ENCODE data around the gene FAM90A1. TPM values are rescaled to one million over a fixed set of nuclear protein-coding genes. Genes with fewer than 3 reads are reported as not detected.
A peak's percentile ranks its signal among the peaks of the same experiment; 100 is the strongest.
"Not testable (repeated sequence)": the region's sequence is repeated elsewhere in the genome, so short reads cannot be mapped to it uniquely, and the experiment has no call there.

FAM90A1 gene
- total RNA-seq, 1 donor from 2014 or later: not detected

GRCh38 chr12:8218711-8219382 is 8.6 kb downstream of the FAM90A1 start:
- H3K4me3 Mint-ChIP-seq (ENCODE audit: unreplicated experiment); DNase-seq (ENCODE audit: extremely low spot score, unreplicated experiment); H3K27me3 Mint-ChIP-seq (ENCODE audit: unreplicated experiment); H3K4me1 Mint-ChIP-seq (ENCODE audit: unreplicated experiment); H3K9me3 Mint-ChIP-seq (ENCODE audit: unreplicated experiment); H3K27ac Mint-ChIP-seq (ENCODE audit: unreplicated experiment); H3K36me3 Mint-ChIP-seq (ENCODE audit: unreplicated experiment): not testable (repeated sequence)

GRCh38 chr12:8197685-8198308 is 29.6 kb downstream of the FAM90A1 start:
- not testable (repeated sequence) for H3K27me3 Mint-ChIP-seq (ENCODE audit: unreplicated experiment); H3K36me3 Mint-ChIP-seq (ENCODE audit: unreplicated experiment); DNase-seq (ENCODE audit: extremely low spot score, unreplicated experiment); H3K4me1 Mint-ChIP-seq (ENCODE audit: unreplicated experiment); H3K9me3 Mint-ChIP-seq (ENCODE audit: unreplicated experiment); H3K4me3 Mint-ChIP-seq (ENCODE audit: unreplicated experiment); H3K27ac Mint-ChIP-seq (ENCODE audit: unreplicated experiment)

- not testable (repeated sequence) for H3K4me3 Mint-ChIP-seq (ENCODE audit: unreplicated experiment); H3K9me3 Mint-ChIP-seq (ENCODE audit: unreplicated experiment); H3K4me1 Mint-ChIP-seq (ENCODE audit: unreplicated experiment); H3K36me3 Mint-ChIP-seq (ENCODE audit: unreplicated experiment); H3K27ac Mint-ChIP-seq (ENCODE audit: unreplicated experiment); DNase-seq (ENCODE audit: extremely low spot score, unreplicated experiment); H3K27me3 Mint-ChIP-seq (ENCODE audit: unreplicated experiment)
These were observed 39.3 kb downstream of the FAM90A1 start for GRCh38 chr12:8188088-8188487.

- not testable (repeated sequence) for H3K9me3 Mint-ChIP-seq (ENCODE audit: unreplicated experiment); H3K27ac Mint-ChIP-seq (ENCODE audit: unreplicated experiment); H3K27me3 Mint-ChIP-seq (ENCODE audit: unreplicated experiment); DNase-seq (ENCODE audit: extremely low spot score, unreplicated experiment); H3K36me3 Mint-ChIP-seq (ENCODE audit: unreplicated experiment); H3K4me3 Mint-ChIP-seq (ENCODE audit: unreplicated experiment)
- H3K4me1 Mint-ChIP-seq (ENCODE audit: unreplicated experiment): peaks cover 11% of the 10 kb centered on the region
These were observed 43.2 kb downstream of the FAM90A1 start for GRCh38 chr12:8184206-8184605.

- DNase-seq (ENCODE audit: extremely low spot score, unreplicated experiment); H3K36me3 Mint-ChIP-seq (ENCODE audit: unreplicated experiment); H3K9me3 Mint-ChIP-seq (ENCODE audit: unreplicated experiment); H3K27me3 Mint-ChIP-seq (ENCODE audit: unreplicated experiment); H3K4me3 Mint-ChIP-seq (ENCODE audit: unreplicated experiment); H3K27ac Mint-ChIP-seq (ENCODE audit: unreplicated experiment): not testable (repeated sequence)
- peaks cover 11% of the 10 kb centered on the region for H3K4me1 Mint-ChIP-seq (ENCODE audit: unreplicated experiment)
These were observed 44.1 kb downstream of the FAM90A1 start for GRCh38 chr12:8183346-8183745.

GRCh38 chr12:8182923-8183322 is 44.5 kb downstream of the FAM90A1 start:
- not testable (repeated sequence) for H3K4me3 Mint-ChIP-seq (ENCODE audit: unreplicated experiment); DNase-seq (ENCODE audit: extremely low spot score, unreplicated experiment); H3K27me3 Mint-ChIP-seq (ENCODE audit: unreplicated experiment); H3K9me3 Mint-ChIP-seq (ENCODE audit: unreplicated experiment); H3K27ac Mint-ChIP-seq (ENCODE audit: unreplicated experiment); H3K36me3 Mint-ChIP-seq (ENCODE audit: unreplicated experiment)
- peaks cover 11% of the 10 kb centered on the region for H3K4me1 Mint-ChIP-seq (ENCODE audit: unreplicated experiment)

- not testable (repeated sequence) for H3K36me3 Mint-ChIP-seq (ENCODE audit: unreplicated experiment); H3K27ac Mint-ChIP-seq (ENCODE audit: unreplicated experiment); DNase-seq (ENCODE audit: extremely low spot score, unreplicated experiment); H3K27me3 Mint-ChIP-seq (ENCODE audit: unreplicated experiment); H3K9me3 Mint-ChIP-seq (ENCODE audit: unreplicated experiment)
- Mint-ChIP-seq H3K4me3 (ENCODE audit: unreplicated experiment) (peak overlapping the region; percentile 79), H3K4me1 (ENCODE audit: unreplicated experiment) (peaks cover 11% of the 10 kb centered on the region)
These were observed 46.1 kb downstream of the FAM90A1 start for GRCh38 chr12:8181271-8181670.

GRCh38 chr12:8179989-8180585 is 47.3 kb downstream of the FAM90A1 start:
- Mint-ChIP-seq H3K4me1 (ENCODE audit: unreplicated experiment) (peaks cover 11% of the 10 kb centered on the region), H3K4me3 (ENCODE audit: unreplicated experiment) (peak overlapping the region; percentile 79)
- peak; percentile 80 for TF ChIP-seq CTCF (IDR thresholded peaks at IDR 0.05)
- peak; percentile 93 for DNase-seq (ENCODE audit: extremely low spot score, unreplicated experiment)
- H3K27me3 Mint-ChIP-seq (ENCODE audit: unreplicated experiment); H3K27ac Mint-ChIP-seq (ENCODE audit: unreplicated experiment); H3K36me3 Mint-ChIP-seq (ENCODE audit: unreplicated experiment); H3K9me3 Mint-ChIP-seq (ENCODE audit: unreplicated experiment): not testable (repeated sequence)

- not testable (repeated sequence) for DNase-seq (ENCODE audit: extremely low spot score, unreplicated experiment); H3K9me3 Mint-ChIP-seq (ENCODE audit: unreplicated experiment); H3K4me3 Mint-ChIP-seq (ENCODE audit: unreplicated experiment); H3K4me1 Mint-ChIP-seq (ENCODE audit: unreplicated experiment); H3K36me3 Mint-ChIP-seq (ENCODE audit: unreplicated experiment); H3K27ac Mint-ChIP-seq (ENCODE audit: unreplicated experiment)
- H3K27me3 Mint-ChIP-seq (ENCODE audit: unreplicated experiment): peaks cover 12% of the 10 kb centered on the region
These were observed 54.5 kb downstream of the FAM90A1 start for GRCh38 chr12:8172911-8173310.
